PFSK-1 (cell line): ENCODE results near the gene EXOC7.

Source experiments
- FOXP2 ChIP-seq: optimal IDR thresholded peaks from 2 replicates; pipeline ENCODE3; 2011; ENCODE audit warnings: borderline replicate concordance, control low read depth, inconsistent platforms; ENCODE audit not compliant: insufficient read depth; ENCODE audit errors: extremely low read length, extremely low read depth
- POLR2AphosphoS5 ChIP-seq: IDR thresholded peaks from 2 replicates; pipeline ENCODE4 v1.6.1; 2012; ENCODE audit warnings: low read depth, mild to moderate bottlenecking, control low read depth, low read length, moderate library complexity
- SIN3A ChIP-seq: IDR thresholded peaks from 2 replicates; pipeline ENCODE4 v1.6.1; 2012; ENCODE audit warnings: mild to moderate bottlenecking, low read length, moderate library complexity, borderline replicate concordance; ENCODE audit not compliant: insufficient read depth
- TAF1 ChIP-seq: IDR thresholded peaks from 2 replicates; pipeline ENCODE4 v1.6.1; 2012; ENCODE audit warnings: low read length, control low read depth, borderline replicate concordance; ENCODE audit not compliant: insufficient read depth
- TF ChIP-seq, protein P1 (sequence below), 2 experiments: IDR thresholded peaks; 2 replicates each; pipeline versions ENCODE4 v1.6.1 to v1.8.0; 2011 to 2012; ENCODE audit warnings: low read depth in 2 of 2, low read length in 2 of 2, control low read depth in 1 of 2, inconsistent platforms in 1 of 2, mild to moderate bottlenecking in 1 of 2, moderate library complexity in 1 of 2; ENCODE audit not compliant: insufficient read depth in 1 of 2

The EXOC7 gene

DNA sequence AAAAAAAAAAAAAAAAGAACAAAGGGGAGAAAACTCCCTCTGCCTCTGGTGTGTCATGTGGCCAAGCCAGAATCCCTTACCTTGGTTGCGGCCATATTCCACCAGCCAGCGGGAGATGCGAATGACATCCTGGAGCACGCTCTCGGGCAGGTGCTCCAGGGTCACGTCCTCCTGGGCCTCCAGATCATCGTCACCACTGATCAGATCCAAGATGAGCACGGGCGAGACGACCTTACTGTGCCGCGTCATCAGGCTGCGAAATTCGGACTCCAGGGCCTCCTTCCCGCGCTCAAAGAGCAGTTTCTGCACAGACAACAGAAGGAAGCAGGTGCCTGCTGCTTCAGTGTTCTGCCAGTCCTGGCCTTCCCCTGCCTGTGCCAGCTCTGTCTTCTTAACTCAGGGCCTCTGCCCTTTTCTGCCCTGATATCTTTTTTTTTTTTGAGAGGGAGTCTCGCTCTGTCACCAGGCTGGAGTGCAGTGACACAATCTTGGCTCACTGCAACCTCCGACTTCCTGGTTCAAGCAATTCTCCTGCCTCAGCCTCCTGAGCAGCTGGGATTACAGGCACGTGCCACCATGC, 5.8 kb downstream of the EXOC7 start:
- TF ChIP-seq POLR2AphosphoS5 (no peak), TAF1 (no peak), FOXP2 (no peak), SIN3A (no peak)
- TF ChIP-seq, protein P1, sequence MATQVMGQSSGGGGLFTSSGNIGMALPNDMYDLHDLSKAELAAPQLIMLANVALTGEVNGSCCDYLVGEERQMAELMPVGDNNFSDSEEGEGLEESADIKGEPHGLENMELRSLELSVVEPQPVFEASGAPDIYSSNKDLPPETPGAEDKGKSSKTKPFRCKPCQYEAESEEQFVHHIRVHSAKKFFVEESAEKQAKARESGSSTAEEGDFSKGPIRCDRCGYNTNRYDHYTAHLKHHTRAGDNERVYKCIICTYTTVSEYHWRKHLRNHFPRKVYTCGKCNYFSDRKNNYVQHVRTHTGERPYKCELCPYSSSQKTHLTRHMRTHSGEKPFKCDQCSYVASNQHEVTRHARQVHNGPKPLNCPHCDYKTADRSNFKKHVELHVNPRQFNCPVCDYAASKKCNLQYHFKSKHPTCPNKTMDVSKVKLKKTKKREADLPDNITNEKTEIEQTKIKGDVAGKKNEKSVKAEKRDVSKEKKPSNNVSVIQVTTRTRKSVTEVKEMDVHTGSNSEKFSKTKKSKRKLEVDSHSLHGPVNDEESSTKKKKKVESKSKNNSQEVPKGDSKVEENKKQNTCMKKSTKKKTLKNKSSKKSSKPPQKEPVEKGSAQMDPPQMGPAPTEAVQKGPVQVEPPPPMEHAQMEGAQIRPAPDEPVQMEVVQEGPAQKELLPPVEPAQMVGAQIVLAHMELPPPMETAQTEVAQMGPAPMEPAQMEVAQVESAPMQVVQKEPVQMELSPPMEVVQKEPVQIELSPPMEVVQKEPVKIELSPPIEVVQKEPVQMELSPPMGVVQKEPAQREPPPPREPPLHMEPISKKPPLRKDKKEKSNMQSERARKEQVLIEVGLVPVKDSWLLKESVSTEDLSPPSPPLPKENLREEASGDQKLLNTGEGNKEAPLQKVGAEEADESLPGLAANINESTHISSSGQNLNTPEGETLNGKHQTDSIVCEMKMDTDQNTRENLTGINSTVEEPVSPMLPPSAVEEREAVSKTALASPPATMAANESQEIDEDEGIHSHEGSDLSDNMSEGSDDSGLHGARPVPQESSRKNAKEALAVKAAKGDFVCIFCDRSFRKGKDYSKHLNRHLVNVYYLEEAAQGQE (IDR thresholded peaks at IDR 0.05; ENCODE audit: insufficient read depth in 1 of 2, low read depth in 2 of 2, low read length in 2 of 2), result no peak

DNA sequence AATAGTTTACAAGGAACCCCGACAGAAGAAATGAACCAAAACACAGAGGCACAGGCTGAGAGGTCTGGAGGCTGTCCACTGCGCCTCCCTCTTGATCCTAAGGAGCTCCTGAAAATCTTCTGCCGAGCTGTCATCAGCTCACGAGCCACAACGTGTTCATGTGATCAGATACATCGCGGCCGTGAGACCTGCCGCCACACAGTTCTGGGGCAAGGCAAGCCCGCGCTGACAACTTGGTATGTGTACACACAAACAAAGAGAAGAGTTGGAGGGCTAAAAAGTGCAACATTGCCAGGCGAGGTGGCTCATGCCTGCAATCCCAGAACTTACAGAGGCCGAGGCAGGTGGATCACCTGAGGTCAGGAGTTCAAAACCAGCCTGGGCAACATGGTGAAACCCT, 7.6 kb downstream of the EXOC7 start:
- TF ChIP-seq FOXP2 (no peak), POLR2AphosphoS5 (no peak), SIN3A (no peak), TAF1 (no peak)
- TF ChIP-seq, protein P1 (IDR thresholded peaks at IDR 0.05; ENCODE audit: insufficient read depth in 1 of 2, low read depth in 2 of 2, low read length in 2 of 2), result no peak

DNA sequence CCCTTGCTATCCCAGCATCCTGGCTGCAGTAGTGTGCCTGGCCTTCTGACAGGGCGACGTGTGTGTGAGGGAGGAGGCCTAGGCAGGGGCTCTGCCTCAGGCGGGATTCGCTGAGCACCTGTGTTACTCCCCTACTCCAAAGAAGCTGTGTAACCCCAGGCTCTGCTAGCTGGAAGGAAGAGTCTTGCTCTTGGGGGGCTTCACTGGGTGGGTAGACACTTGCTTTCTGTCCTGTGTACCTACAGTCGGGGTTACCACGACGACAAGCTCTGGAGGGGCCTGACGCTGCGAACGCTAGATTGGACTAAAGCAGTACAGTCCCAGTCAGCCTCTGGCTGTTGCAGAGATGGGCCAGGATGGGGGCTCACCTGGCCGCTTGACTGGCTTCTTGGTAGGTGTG, 9.5 kb downstream of the EXOC7 start:
- TF ChIP-seq TAF1 (no peak), POLR2AphosphoS5 (no peak), FOXP2 (no peak), SIN3A (no peak)
- TF ChIP-seq, protein P1 (IDR thresholded peaks at IDR 0.05; ENCODE audit: insufficient read depth in 1 of 2, low read depth in 2 of 2, low read length in 2 of 2), result no peak

DNA sequence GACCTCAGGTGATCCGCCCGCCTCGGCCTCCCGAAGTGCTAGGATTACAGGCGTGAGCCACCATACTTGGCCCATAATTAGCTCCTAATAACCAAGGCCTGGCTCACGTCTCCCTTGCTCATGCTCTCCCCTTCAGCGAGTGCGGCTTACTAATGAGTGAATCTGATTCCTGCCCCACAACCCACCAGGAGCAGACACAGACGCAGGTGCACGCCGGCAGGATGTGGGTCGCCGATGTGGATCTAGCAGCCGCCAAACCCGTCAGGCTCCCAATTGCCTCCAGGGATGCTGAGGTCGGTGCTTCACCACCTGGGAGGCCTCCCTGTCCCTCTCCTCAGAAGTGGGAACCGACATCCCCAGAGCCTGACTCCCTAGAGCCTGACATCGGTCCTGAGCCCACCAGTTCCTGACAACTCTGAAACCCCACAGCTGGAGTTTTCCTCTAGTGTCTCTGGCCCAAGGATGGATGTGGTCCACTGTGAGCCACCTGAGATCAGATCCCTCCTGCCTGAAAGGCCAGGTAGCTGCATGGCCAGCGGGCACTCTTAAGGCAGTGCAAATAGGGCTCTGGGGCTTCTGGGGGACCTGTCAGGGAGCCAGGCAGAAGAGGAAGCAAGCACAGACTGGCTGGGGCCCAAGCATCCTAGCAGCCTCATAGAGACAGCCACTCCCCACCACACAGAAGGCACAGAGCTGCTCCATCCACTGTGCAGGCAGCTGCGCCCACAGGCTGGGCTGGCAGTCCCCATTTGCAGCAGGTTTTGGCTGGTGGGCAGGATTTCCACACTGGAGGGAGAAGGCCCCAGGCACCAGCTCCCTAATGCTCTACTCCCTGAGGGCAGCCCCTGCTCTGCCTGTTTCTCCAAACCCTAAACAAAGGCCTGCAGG, 10.8 kb downstream of the EXOC7 start:
- TF ChIP-seq FOXP2, result no peak
- no peak for TF ChIP-seq SIN3A
- TF ChIP-seq POLR2AphosphoS5, result no peak
- TF ChIP-seq TAF1, result no peak
- TF ChIP-seq, protein P1 (IDR thresholded peaks at IDR 0.05; ENCODE audit: insufficient read depth in 1 of 2, low read depth in 2 of 2, low read length in 2 of 2), result no peak
